MM.1S (cell line): ENCODE data around the gene FOXP2.
"Not testable (repeated sequence)": the region's sequence is repeated elsewhere in the genome, so short reads cannot be mapped to it uniquely, and the experiment has no call there.

Source experiments
- DNase-seq: peaks from one replicate; pipeline ENCODE4 v3.0.0-alpha.2; 2015
- H2AFZ ChIP-seq: fragments of 300-600 bp; sonication (generic); 2 replicates; pipeline ENCODE4 v1.6.0; 2016; ENCODE audit warnings: antibody characterized with exemption, low read length
- H3F3A ChIP-seq: fragments of 300-600 bp; sonication (generic); 2 replicates; pipeline ENCODE4 v1.6.1; 2016; ENCODE audit warnings: mild to moderate bottlenecking, antibody characterized with exemption, low read length, moderate library complexity, mixed read lengths; ENCODE audit not compliant: insufficient read depth
- H3K27ac ChIP-seq: fragments of 300-600 bp; sonication (generic); 2 replicates; pipeline ENCODE4 v1.5.1; 2016; ENCODE audit warnings: mild to moderate bottlenecking, low read length
- H3K27me3 ChIP-seq: fragments of 300-600 bp; sonication (generic); replicated peaks from 2 replicates; pipeline ENCODE4 v1.6.0; 2016; ENCODE audit warnings: low read length; ENCODE audit not compliant: insufficient read depth
- H3K36me3 ChIP-seq: fragments of 300-600 bp; sonication (generic); replicated peaks from 2 replicates; pipeline ENCODE4 v1.6.1; 2016; ENCODE audit warnings: mild to moderate bottlenecking, low read length, mixed read lengths; ENCODE audit not compliant: insufficient read depth
- H3K4me1 ChIP-seq: fragments of 300-600 bp; sonication (generic); 2 replicates; pipeline ENCODE4 v1.6.1; 2016; ENCODE audit warnings: low read length, mixed read lengths
- H3K4me2 ChIP-seq: fragments of 300-600 bp; sonication (generic); 2 replicates; pipeline ENCODE4 v1.6.0; 2016; ENCODE audit warnings: low read depth, low read length
- H3K4me3 ChIP-seq: fragments of 300-600 bp; sonication (generic); 2 replicates; pipeline ENCODE4 v1.5.1; 2016; ENCODE audit warnings: low read length, mixed read lengths
- H3K79me2 ChIP-seq: fragments of 300-600 bp; sonication (generic); 2 replicates; pipeline ENCODE4 v1.6.1; 2016; ENCODE audit warnings: mixed run types, low read length, mixed read lengths
- H3K9ac ChIP-seq: fragments of 300-600 bp; sonication (generic); 2 replicates; pipeline ENCODE4 v1.6.1; 2016; ENCODE audit warnings: low read length, mixed read lengths
- H3K9me2 ChIP-seq: fragments of 300-600 bp; sonication (generic); replicated peaks from 2 replicates; pipeline ENCODE4 v1.6.1; 2016; ENCODE audit warnings: mild to moderate bottlenecking, low read length, mixed read lengths; ENCODE audit not compliant: insufficient read depth
- H3K9me3 ChIP-seq: fragments of 300-600 bp; sonication (generic); replicated peaks from 2 replicates; pipeline ENCODE4 v1.6.1; 2016; ENCODE audit warnings: mild to moderate bottlenecking, low read length, mixed read lengths; ENCODE audit not compliant: insufficient read depth
- H4K20me1 ChIP-seq: fragments of 300-600 bp; sonication (generic); 2 replicates; pipeline ENCODE4 v1.6.1; 2016; ENCODE audit warnings: mild to moderate bottlenecking, low read length, moderate library complexity, mixed read lengths; ENCODE audit not compliant: insufficient read depth
- EZH2 ChIP-seq: fragments of 300-600 bp; sonication (generic); optimal IDR thresholded peaks from 2 replicates; pipeline ENCODE3; 2017; ENCODE audit warnings: low read depth, mild to moderate bottlenecking, antibody characterized with exemption, low read length, mixed read lengths
- EZH2phosphoT487 ChIP-seq: fragments of 300-600 bp; sonication (generic); IDR thresholded peaks from 2 replicates; pipeline ENCODE4 v1.6.1; 2018; ENCODE audit warnings: antibody characterized with exemption, low read length
- TF ChIP-seq, protein P1 (sequence below): fragments of 300-600 bp; sonication (generic); IDR thresholded peaks from 2 replicates; pipeline ENCODE4 v1.5.1; 2016; ENCODE audit warnings: antibody characterized with exemption, low read length, mixed read lengths

The FOXP2 gene

DNA sequence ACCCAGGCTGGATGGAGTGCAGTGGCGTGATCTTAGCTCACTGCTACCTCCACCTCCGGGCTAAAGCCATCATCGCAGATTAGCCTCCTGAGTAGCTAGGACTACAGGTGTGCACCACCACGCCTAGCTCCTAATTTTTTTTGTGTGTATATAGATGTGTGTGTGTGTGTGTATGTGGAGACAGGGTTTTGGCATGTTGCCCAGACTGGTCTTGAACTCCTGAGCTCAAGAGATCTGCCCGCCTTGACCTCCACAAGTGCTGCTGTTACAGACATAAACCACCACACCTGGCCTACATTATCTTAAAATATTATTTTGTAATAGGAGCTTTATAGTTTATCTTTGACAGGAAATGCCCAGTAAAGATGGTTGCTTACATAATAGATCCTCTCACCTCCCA is 25.0 kb downstream of the FOXP2 start:
- Histone ChIP-seq H3K4me3 (no peak overlapping the region), H2AFZ (no peak overlapping the region), H4K20me1 (no peaks in the 10 kb centered on the region), H3K27me3 (no peaks in the 10 kb centered on the region), H3K36me3 (no peaks in the 10 kb centered on the region), H3K9me2 (no peaks in the 10 kb centered on the region), H3F3A (no peaks in the 10 kb centered on the region), H3K79me2 (no peaks in the 10 kb centered on the region), H3K4me1 (no peaks in the 10 kb centered on the region), H3K4me2 (no peak overlapping the region), H3K9ac (no peak overlapping the region), H3K27ac (no peak overlapping the region), H3K9me3 (no peaks in the 10 kb centered on the region)
- no peak for DNase-seq
- TF ChIP-seq EZH2, result no peak
- no peak for TF ChIP-seq EZH2phosphoT487

DNA sequence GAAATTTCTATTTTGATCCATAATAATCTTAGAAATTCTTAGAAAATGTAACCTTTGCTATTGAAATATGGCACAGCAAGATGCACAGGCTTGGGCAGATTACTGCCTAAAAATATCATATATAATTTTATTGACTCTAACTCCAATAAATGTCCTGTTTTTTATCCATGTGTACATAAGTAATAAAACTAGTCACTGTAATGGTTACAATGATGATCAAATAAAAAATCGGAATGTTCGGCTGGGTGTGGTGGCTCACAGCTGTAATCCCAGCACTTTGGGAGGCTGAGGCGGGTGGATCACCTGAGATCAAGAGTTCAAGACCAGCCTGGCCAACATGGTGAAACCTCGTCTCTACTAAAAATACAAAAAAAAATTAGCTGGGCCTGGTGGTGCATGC is 26.3 kb downstream of the FOXP2 start:
- not testable (repeated sequence) for H3K27me3 ChIP-seq, DNase-seq, H3F3A ChIP-seq, H3K9me3 ChIP-seq, H3K9ac ChIP-seq, H3K79me2 ChIP-seq, H4K20me1 ChIP-seq, H2AFZ ChIP-seq, H3K36me3 ChIP-seq, H3K9me2 ChIP-seq, H3K4me2 ChIP-seq, H3K4me3 ChIP-seq, H3K4me1 ChIP-seq, H3K27ac ChIP-seq

DNA sequence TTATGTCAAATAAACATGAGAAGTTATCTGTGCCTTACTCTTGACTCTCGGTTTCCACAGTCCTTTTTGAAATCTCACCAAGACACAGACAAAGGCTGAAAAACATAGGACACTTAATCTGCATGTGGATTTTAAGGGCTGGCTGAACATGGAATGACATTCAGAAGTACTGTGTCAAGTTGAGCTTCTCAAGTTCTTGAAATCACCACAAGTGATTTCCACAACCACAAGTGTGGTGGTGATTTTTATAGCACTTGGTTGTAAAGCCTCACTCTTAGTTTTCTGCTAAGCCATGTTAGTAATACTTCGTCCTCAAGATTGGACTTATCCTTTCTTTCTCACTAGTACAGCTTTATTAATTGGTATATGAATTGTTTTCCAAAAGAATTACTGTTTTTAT is 29.6 kb downstream of the FOXP2 start:
- Histone ChIP-seq H3K9me3 (no peaks in the 10 kb centered on the region), H3K9me2 (no peaks in the 10 kb centered on the region), H3K27ac (no peak overlapping the region), H3K79me2 (no peaks in the 10 kb centered on the region), H3F3A (no peaks in the 10 kb centered on the region), H2AFZ (no peak overlapping the region), H3K9ac (no peak overlapping the region), H3K27me3 (no peaks in the 10 kb centered on the region), H3K4me1 (no peaks in the 10 kb centered on the region), H3K36me3 (no peaks in the 10 kb centered on the region), H3K4me3 (no peak overlapping the region), H3K4me2 (no peak overlapping the region), H4K20me1 (no peaks in the 10 kb centered on the region)
- DNase-seq, result no peak
- no peak for TF ChIP-seq EZH2phosphoT487
- TF ChIP-seq EZH2, result no peak
- TF ChIP-seq, protein P1, sequence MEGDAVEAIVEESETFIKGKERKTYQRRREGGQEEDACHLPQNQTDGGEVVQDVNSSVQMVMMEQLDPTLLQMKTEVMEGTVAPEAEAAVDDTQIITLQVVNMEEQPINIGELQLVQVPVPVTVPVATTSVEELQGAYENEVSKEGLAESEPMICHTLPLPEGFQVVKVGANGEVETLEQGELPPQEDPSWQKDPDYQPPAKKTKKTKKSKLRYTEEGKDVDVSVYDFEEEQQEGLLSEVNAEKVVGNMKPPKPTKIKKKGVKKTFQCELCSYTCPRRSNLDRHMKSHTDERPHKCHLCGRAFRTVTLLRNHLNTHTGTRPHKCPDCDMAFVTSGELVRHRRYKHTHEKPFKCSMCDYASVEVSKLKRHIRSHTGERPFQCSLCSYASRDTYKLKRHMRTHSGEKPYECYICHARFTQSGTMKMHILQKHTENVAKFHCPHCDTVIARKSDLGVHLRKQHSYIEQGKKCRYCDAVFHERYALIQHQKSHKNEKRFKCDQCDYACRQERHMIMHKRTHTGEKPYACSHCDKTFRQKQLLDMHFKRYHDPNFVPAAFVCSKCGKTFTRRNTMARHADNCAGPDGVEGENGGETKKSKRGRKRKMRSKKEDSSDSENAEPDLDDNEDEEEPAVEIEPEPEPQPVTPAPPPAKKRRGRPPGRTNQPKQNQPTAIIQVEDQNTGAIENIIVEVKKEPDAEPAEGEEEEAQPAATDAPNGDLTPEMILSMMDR, result no peak

DNA sequence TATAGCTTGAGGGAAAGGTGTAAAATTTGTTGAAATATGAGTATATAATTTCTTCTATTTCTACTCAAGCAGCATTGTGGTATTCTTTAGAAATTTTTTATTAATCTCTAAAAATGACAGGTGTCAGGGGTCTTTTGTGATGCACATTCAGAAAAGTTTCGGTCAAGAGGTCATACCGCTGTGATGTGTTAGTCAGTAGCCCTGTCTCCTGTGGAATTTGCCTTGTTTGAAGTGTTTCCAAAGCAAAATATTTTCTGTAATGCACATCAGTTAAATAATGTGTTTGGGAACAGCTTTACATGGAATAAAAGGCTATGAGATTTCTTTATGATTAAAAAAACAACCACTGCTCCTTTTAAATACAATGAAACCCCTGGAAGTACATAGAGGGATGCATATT is 35.8 kb downstream of the FOXP2 start:
- H3K4me1 ChIP-seq, result no peaks in the 10 kb centered on the region
- no peaks in the 10 kb centered on the region for H3K9me2 ChIP-seq
- no peaks in the 10 kb centered on the region for H3K9me3 ChIP-seq
- H3K4me3 ChIP-seq, result no peak overlapping the region
- no peaks in the 10 kb centered on the region for H3F3A ChIP-seq
- no peak overlapping the region for H2AFZ ChIP-seq
- H3K27ac ChIP-seq, result no peak overlapping the region
- TF ChIP-seq EZH2 (no peak), EZH2phosphoT487 (no peak)
- TF ChIP-seq, protein P1, result no peak
- H3K4me2 ChIP-seq, result no peak overlapping the region
- H3K36me3 ChIP-seq, result no peaks in the 10 kb centered on the region
- H3K79me2 ChIP-seq, result no peaks in the 10 kb centered on the region
- no peaks in the 10 kb centered on the region for H3K27me3 ChIP-seq
- DNase-seq, result no peak
- no peaks in the 10 kb centered on the region for H4K20me1 ChIP-seq
- H3K9ac ChIP-seq, result no peak overlapping the region
